HepG2 (cell line): ENCODE data around the gene PLA2G2E. TPM values are rescaled to one million over a fixed set of nuclear protein-coding genes. Genes with fewer than 3 reads are reported as not detected.

Experiments
- ATAC-seq: fragments of 200-7000 bp; cut with Tn5 transposase; 3 replicates; pipeline ENCODE4 v1.9.1; 2020; ENCODE audit warnings: mild to moderate bottlenecking, moderate library complexity
- BruUV-seq: library from RNA; stranded (reverse); fragments of 400-500 nt; replicated peaks from 2 replicates; lab custom pipeline; 2021; lab: Mats Ljungman, UMichigan
- CTCF ChIA-PET: fragments of 300-600 bp; formaldehyde crosslinking; extraction: SDS; loops from one replicate; lab custom pipeline; 2021; ENCODE audit warnings: low total read pairs, inconsistent platforms, low intra/inter-chr PET ratio; lab: Yijun Ruan, JAX
- POLR2A ChIA-PET: fragments of 350-600 bp; sonication (Branson Sonifier 250); formaldehyde crosslinking; loops from one replicate; lab custom pipeline; 2020; ENCODE audit warnings: antibody characterized with exemption, inconsistent platforms; lab: Yijun Ruan, JAX
- DNase-seq: peaks from one replicate; pipeline ENCODE4 v3.0.0-alpha.2; 2015; ENCODE audit warnings: low spot score
- FAIRE-seq: peaks from 3 replicates; lab custom pipeline; 2011; peaks lifted over from hg19 to GRCh38; lab: Jason Lieb, UNC
- H2AFZ ChIP-seq: one replicate; pipeline ENCODE4 v1.6.1; 2011; ENCODE audit warnings: low read length, inconsistent platforms
- H3K27ac ChIP-seq: fragments of 300-600 bp; 3 replicates; pipeline ENCODE4 v1.8.0; 2011; ENCODE audit warnings: mixed run types, mild to moderate bottlenecking, mixed read lengths, low read length, inconsistent platforms; ENCODE audit not compliant: insufficient read depth; ENCODE audit errors: extremely low read length
- H3K27me3 ChIP-seq, 2 experiments: fragments of 200-600 bp in 1 of 2; 2 replicates in 1 of 2; 3 replicates in 1 of 2; pipeline versions ENCODE4 v1.6.0 to v1.8.0; 2011; ENCODE audit warnings: low read length in 2 of 2, mild to moderate bottlenecking in 2 of 2, moderate library complexity in 2 of 2, inconsistent platforms in 1 of 2; ENCODE audit not compliant: insufficient read depth in 2 of 2, control insufficient read depth in 1 of 2
- H3K36me3 ChIP-seq, 2 experiments: fragments of 200-600 bp in 1 of 2; replicated peaks in 1 of 2; 2 replicates in 1 of 2; 3 replicates in 1 of 2; pipeline versions ENCODE4 v1.5.1 to v1.8.0; 2011; ENCODE audit warnings: low read length in 2 of 2, inconsistent platforms in 1 of 2; ENCODE audit not compliant: insufficient read depth in 2 of 2, control insufficient read depth in 1 of 2
- H3K4me1 ChIP-seq: 2 replicates; pipeline ENCODE4 v1.5.1; 2012; ENCODE audit warnings: low read length, inconsistent platforms; ENCODE audit not compliant: insufficient read depth
- H3K4me2 ChIP-seq: 2 replicates; pipeline ENCODE4 v1.6.0; 2011; ENCODE audit warnings: low read depth, low read length, inconsistent platforms
- H3K4me3 ChIP-seq, 3 experiments: fragments of 200-600 bp in 1 of 3; sonication (generic), shearing (Covaris generic) in 1 of 3; replicated peaks in 1 of 3; 2 replicates each; pipeline ENCODE4 v1.5.1; 2011 to 2016; ENCODE audit warnings: low read length in 3 of 3, inconsistent platforms in 2 of 3, low read depth in 2 of 3, mild to moderate bottlenecking in 2 of 3, control low read depth in 1 of 3, mixed read lengths in 1 of 3; ENCODE audit not compliant: insufficient read depth in 1 of 3
- H3K79me2 ChIP-seq: one replicate; pipeline ENCODE4 v1.6.1; 2011; ENCODE audit warnings: low read length, inconsistent platforms; ENCODE audit not compliant: insufficient read depth
- H3K9ac ChIP-seq: 2 replicates; pipeline ENCODE4 v1.6.0; 2011; ENCODE audit warnings: mild to moderate bottlenecking, low read depth, low read length, inconsistent platforms; ENCODE audit not compliant: insufficient read depth
- H3K9me3 ChIP-seq: 2 replicates; pipeline ENCODE4 v1.5.1; 2012; ENCODE audit warnings: mild to moderate bottlenecking, low read length
- H4K20me1 ChIP-seq: 2 replicates; pipeline ENCODE4 v1.6.0; 2011; ENCODE audit warnings: inconsistent platforms, mild to moderate bottlenecking, low read length, moderate library complexity; ENCODE audit not compliant: insufficient read depth
- ATM ChIP-seq: fragments of 450-650 bp; IDR thresholded peaks from 2 replicates; pipeline ENCODE4 v1.7.1; 2017; ENCODE audit warnings: mild to moderate bottlenecking, borderline replicate concordance
- BHLHE40 ChIP-seq: IDR thresholded peaks from 2 replicates; pipeline ENCODE4 v1.6.1; 2011; ENCODE audit warnings: low read length, improper control_type of control experiment
- CEBPG ChIP-seq: IDR thresholded peaks from 2 replicates; pipeline ENCODE4 v1.6.1; 2016
- CEBPZ ChIP-seq: IDR thresholded peaks from 2 replicates; pipeline ENCODE4 v1.6.1; 2012; ENCODE audit warnings: low read length, improper control_type of control experiment
- MAX ChIP-seq: IDR thresholded peaks from 2 replicates; pipeline ENCODE4 v1.6.1; 2012; ENCODE audit warnings: inconsistent platforms
- MLX ChIP-seq: IDR thresholded peaks from 2 replicates; pipeline ENCODE4 v1.6.1; 2016
- NR2F1 ChIP-seq, 2 experiments: fragments of 450-650 bp in 1 of 2; formaldehyde crosslinking in 1 of 2; IDR thresholded peaks; 2 replicates each; pipeline versions ENCODE4 v1.5.0 to v1.6.1; 2016 to 2020; ENCODE audit warnings: mild to moderate bottlenecking in 1 of 2, missing compliant biosample characterization in 1 of 2, missing genetic modification reagents in 1 of 2, moderate library complexity in 1 of 2
- RBFOX2 ChIP-seq: fragments of 200-400 bp; formaldehyde crosslinking; IDR thresholded peaks from 2 replicates; pipeline ENCODE4 v1.6.1; 2017; ENCODE audit warnings: low read depth, mild to moderate bottlenecking, low read length
- SMARCC2 ChIP-seq: fragments of 450-650 bp; IDR thresholded peaks from 2 replicates; pipeline ENCODE4 v1.6.1; 2017; ENCODE audit warnings: antibody characterized with exemption, mild to moderate bottlenecking
- TBL1XR1 ChIP-seq: fragments of 150-350 bp; IDR thresholded peaks from 2 replicates; pipeline ENCODE4 v1.6.1; 2014; ENCODE audit warnings: borderline replicate concordance, low read length; ENCODE audit not compliant: partially characterized antibody
- TRAFD1 ChIP-seq: sonication (generic); formaldehyde crosslinking; IDR thresholded peaks from 2 replicates; pipeline ENCODE4 v1.5.1; 2020; ENCODE audit warnings: missing genetic modification reagents, mild to moderate bottlenecking, borderline replicate concordance
- ZNF121 ChIP-seq: sonication (generic); formaldehyde crosslinking; IDR thresholded peaks from 2 replicates; pipeline ENCODE4 v1.5.0; 2020; ENCODE audit warnings: mild to moderate bottlenecking, missing genetic modification reagents
- ZNF317 ChIP-seq: sonication (generic); formaldehyde crosslinking; IDR thresholded peaks from 2 replicates; pipeline ENCODE4 v1.5.0; 2020; ENCODE audit warnings: mild to moderate bottlenecking, missing genetic modification reagents
- ZNF337 ChIP-seq: sonication (generic); formaldehyde crosslinking; IDR thresholded peaks from 2 replicates; pipeline ENCODE4 v1.5.1; 2020; ENCODE audit warnings: missing genetic modification reagents, low read depth, mild to moderate bottlenecking, borderline replicate concordance
- WGBS: methylation state at CpG from one replicate; pipeline ENCODE4 v1.1.6; 2017; ENCODE audit warnings: low lambda C conversion rate; 5-methylcytosine and 5-hydroxymethylcytosine counted together
- in situ Hi-C: cut with HindIII; loops from 2 replicates; pipeline ENCODE4 v1.10.0; 2017; ENCODE audit warnings: low pct_unique_long_range_greater_than_20kb; ENCODE audit not compliant: extremely low pct_ligation_motif_present
- intact Hi-C: fragments of 100-400 bp; cut with micrococcal nuclease; formaldehyde crosslinking; loops from one replicate; pipeline ENCODE4 v1.10.0; 2022; ENCODE audit not compliant: unreplicated experiment
- polyA plus RNA-seq, 8 experiments: library from polyadenylated mRNA; depleted of rRNA in 3 of 8; stranded (reverse) in 7 of 8; unstranded in 1 of 8; fragments of >200 nt; fragmentation: Illumina TruSeq in 4 of 8; extraction: Trizol in 4 of 8; gene quantifications; 2 replicates each; pipeline versions ENCODE4 v1.2.1 to v1.2.3, GENCODE V29; 2011 to 2016; ENCODE audit warnings: low read depth in 4 of 8, missing spikeins in 1 of 8, mixed read lengths in 1 of 8; ENCODE audit not compliant: insufficient read depth in 1 of 8
- total RNA-seq, 5 experiments: library from RNA; depleted of rRNA; stranded (reverse); fragments of >200 nt; fragmentation: Illumina TruSeq; extraction: Trizol; gene quantifications; 2 replicates each; pipeline ENCODE4 v1.2.3, GENCODE V29; 2016; ENCODE audit warnings: low read depth in 1 of 5

The PLA2G2E gene
- total and polyA plus RNA-seq, 2 of the 13 experiments (the other 11 are each of a cell fraction or from before 2014, with no cell fraction given), result not detected

GRCh38 chr1:19963636-19964035, 40.2 kb upstream of the PLA2G2E start:
- in situ Hi-C loops (no loop called here), intact Hi-C loops (no loop called here)
- 93% methylated on average over 4 of the region's 4 CpGs for WGBS
- FAIRE-seq, result no peak
- DNase-seq, result no peak
- Histone ChIP-seq H3K36me3 (no peaks in the 10 kb centered on the region), H3K27ac (no peak overlapping the region), H4K20me1 (no peaks in the 10 kb centered on the region), H3K27me3 (peaks cover 0 to 1% of the 10 kb centered on the region in 2 experiments; a peak in 2 of 5 replicates), H3K4me1 (0 out of 2 replicates have a peak, but pooled peaks cover 6% of the 10 kb centered on the region), H3K9me3 (no peaks in the 10 kb centered on the region), H3K79me2 (no peaks in the 10 kb centered on the region), H3K4me3 (no peak overlapping the region), H3K4me2 (no peak overlapping the region), H3K9ac (no peak overlapping the region), H2AFZ (no peak overlapping the region)
- ChIA-PET POLR2A (no interaction called here), CTCF (no interaction called here)
- ATAC-seq, result no peak
- no peak for TF ChIP-seq ATM
- TF ChIP-seq ZNF337 (CRISPR knock-in tag), result no peak
- TF ChIP-seq ZNF317 (CRISPR knock-in tag), result no peak
- TF ChIP-seq CEBPG, result no peak
- no peak for TF ChIP-seq TBL1XR1
- TF ChIP-seq TRAFD1, result no peak
- TF ChIP-seq RBFOX2, result no peak
- no peak for TF ChIP-seq ZNF121 (CRISPR knock-in tag)
- no peak for TF ChIP-seq NR2F1 (CRISPR knock-in tag; IDR thresholded peaks at IDR 0.05)
- no peak for TF ChIP-seq MLX
- no peak for TF ChIP-seq SMARCC2
- TF ChIP-seq CEBPZ, result no peak
- TF ChIP-seq BHLHE40, result no peak
- TF ChIP-seq MAX, result no peak
- no TSS peak for BruUV-seq
